HepG2 (cell line): ENCODE data around the gene PLEKHA3. TPM values are rescaled to one million over a fixed set of nuclear protein-coding genes. Genes with fewer than 3 reads are reported as not detected.

Experiments
- CENPT ChIP-seq: sonication (generic); formaldehyde crosslinking; IDR thresholded peaks from 2 replicates; pipeline ENCODE4 v1.8.0; 2022; ENCODE audit warnings: low read depth, mild to moderate bottlenecking, moderate library complexity, missing genetic modification reagents
- FOXK2 ChIP-seq: fragments of 450-650 bp; IDR thresholded peaks from 2 replicates; pipeline ENCODE4 v1.6.1; 2016
- NFYB ChIP-seq: sonication (generic); formaldehyde crosslinking; IDR thresholded peaks from 2 replicates; pipeline ENCODE4 v1.4.0; 2020; ENCODE audit warnings: missing genetic modification reagents
- SKIL ChIP-seq: sonication (generic); formaldehyde crosslinking; IDR thresholded peaks from 2 replicates; pipeline ENCODE4 v1.8.0; 2022; ENCODE audit warnings: missing genetic modification reagents, mild to moderate bottlenecking, moderate library complexity, borderline replicate concordance
- ZNF142 ChIP-seq: sonication (generic); formaldehyde crosslinking; IDR thresholded peaks from 2 replicates; pipeline ENCODE4 v1.4.0; 2020; ENCODE audit warnings: missing genetic modification reagents
- ZNF251 ChIP-seq: sonication (generic); formaldehyde crosslinking; IDR thresholded peaks from 2 replicates; pipeline ENCODE4 v1.9.0; 2021; ENCODE audit warnings: mild to moderate bottlenecking, missing genetic modification reagents
- ZNF3 ChIP-seq: IDR thresholded peaks from 2 replicates; pipeline ENCODE4 v1.7.0; 2017; ENCODE audit warnings: inconsistent platforms
- ZNF383 ChIP-seq: sonication (generic); formaldehyde crosslinking; IDR thresholded peaks from 2 replicates; pipeline ENCODE4 v1.4.0; 2020; ENCODE audit warnings: missing genetic modification reagents, mild to moderate bottlenecking, borderline replicate concordance
- ZNF431 ChIP-seq: sonication (generic); formaldehyde crosslinking; IDR thresholded peaks from 2 replicates; pipeline ENCODE4 v1.9.0; 2022; ENCODE audit warnings: missing genetic modification reagents, low read depth, mild to moderate bottlenecking, borderline replicate concordance
- ZNF749 ChIP-seq: sonication (generic); formaldehyde crosslinking; IDR thresholded peaks from 2 replicates; pipeline ENCODE4 v1.8.0; 2022; ENCODE audit warnings: mild to moderate bottlenecking, missing genetic modification reagents, moderate library complexity, borderline replicate concordance
- ZUFSP ChIP-seq: sonication (generic); formaldehyde crosslinking; IDR thresholded peaks from 2 replicates; pipeline ENCODE4 v1.9.0; 2021; ENCODE audit warnings: missing genetic modification reagents, mild to moderate bottlenecking, borderline replicate concordance
- polyA plus RNA-seq, 8 experiments: library from polyadenylated mRNA; depleted of rRNA in 3 of 8; stranded (reverse) in 7 of 8; unstranded in 1 of 8; fragments of >200 nt; fragmentation: Illumina TruSeq in 4 of 8; extraction: Trizol in 4 of 8; gene quantifications; 2 replicates each; pipeline versions ENCODE4 v1.2.1 to v1.2.3, GENCODE V29; 2011 to 2016; ENCODE audit warnings: low read depth in 4 of 8, missing spikeins in 1 of 8, mixed read lengths in 1 of 8; ENCODE audit not compliant: insufficient read depth in 1 of 8
- total RNA-seq, 5 experiments: library from RNA; depleted of rRNA; stranded (reverse); fragments of >200 nt; fragmentation: Illumina TruSeq; extraction: Trizol; gene quantifications; 2 replicates each; pipeline ENCODE4 v1.2.3, GENCODE V29; 2016; ENCODE audit warnings: low read depth in 1 of 5
- TF ChIP-seq, protein P1 (sequence below): sonication (generic); formaldehyde crosslinking; IDR thresholded peaks from 2 replicates; pipeline ENCODE4 v1.4.0; 2020; ENCODE audit warnings: missing genetic modification reagents, borderline replicate concordance

The PLEKHA3 gene
- total and polyA plus RNA-seq, 2 of the 13 experiments (the other 11 are each of a cell fraction or from before 2014, with no cell fraction given) = 11.7 to 23.1 TPM

GRCh38 chr2:178480227-178481181 lies at the start of gene PLEKHA3 (continued):
- TF ChIP-seq ZUFSP (CRISPR knock-in tag) (no peak), ZNF383 (no peak), SKIL (CRISPR knock-in tag) (0 out of 2 replicates have a peak, but pooled peaks have one; percentile 54), ZNF3 (CRISPR knock-in tag) (no peak), ZNF251 (CRISPR knock-in tag) (no peak), ZNF749 (CRISPR knock-in tag) (no peak; the same call in 1 of the 2 replicates), ZNF142 (peak; percentile 86), ZNF431 (CRISPR knock-in tag) (peak; percentile 14; the same call in 1 of the 2 replicates), CENPT (CRISPR knock-in tag) (no peak), FOXK2 (no peak), NFYB (peak; percentile 27; the same call in 1 of the 2 replicates)
- TF ChIP-seq, protein P1, sequence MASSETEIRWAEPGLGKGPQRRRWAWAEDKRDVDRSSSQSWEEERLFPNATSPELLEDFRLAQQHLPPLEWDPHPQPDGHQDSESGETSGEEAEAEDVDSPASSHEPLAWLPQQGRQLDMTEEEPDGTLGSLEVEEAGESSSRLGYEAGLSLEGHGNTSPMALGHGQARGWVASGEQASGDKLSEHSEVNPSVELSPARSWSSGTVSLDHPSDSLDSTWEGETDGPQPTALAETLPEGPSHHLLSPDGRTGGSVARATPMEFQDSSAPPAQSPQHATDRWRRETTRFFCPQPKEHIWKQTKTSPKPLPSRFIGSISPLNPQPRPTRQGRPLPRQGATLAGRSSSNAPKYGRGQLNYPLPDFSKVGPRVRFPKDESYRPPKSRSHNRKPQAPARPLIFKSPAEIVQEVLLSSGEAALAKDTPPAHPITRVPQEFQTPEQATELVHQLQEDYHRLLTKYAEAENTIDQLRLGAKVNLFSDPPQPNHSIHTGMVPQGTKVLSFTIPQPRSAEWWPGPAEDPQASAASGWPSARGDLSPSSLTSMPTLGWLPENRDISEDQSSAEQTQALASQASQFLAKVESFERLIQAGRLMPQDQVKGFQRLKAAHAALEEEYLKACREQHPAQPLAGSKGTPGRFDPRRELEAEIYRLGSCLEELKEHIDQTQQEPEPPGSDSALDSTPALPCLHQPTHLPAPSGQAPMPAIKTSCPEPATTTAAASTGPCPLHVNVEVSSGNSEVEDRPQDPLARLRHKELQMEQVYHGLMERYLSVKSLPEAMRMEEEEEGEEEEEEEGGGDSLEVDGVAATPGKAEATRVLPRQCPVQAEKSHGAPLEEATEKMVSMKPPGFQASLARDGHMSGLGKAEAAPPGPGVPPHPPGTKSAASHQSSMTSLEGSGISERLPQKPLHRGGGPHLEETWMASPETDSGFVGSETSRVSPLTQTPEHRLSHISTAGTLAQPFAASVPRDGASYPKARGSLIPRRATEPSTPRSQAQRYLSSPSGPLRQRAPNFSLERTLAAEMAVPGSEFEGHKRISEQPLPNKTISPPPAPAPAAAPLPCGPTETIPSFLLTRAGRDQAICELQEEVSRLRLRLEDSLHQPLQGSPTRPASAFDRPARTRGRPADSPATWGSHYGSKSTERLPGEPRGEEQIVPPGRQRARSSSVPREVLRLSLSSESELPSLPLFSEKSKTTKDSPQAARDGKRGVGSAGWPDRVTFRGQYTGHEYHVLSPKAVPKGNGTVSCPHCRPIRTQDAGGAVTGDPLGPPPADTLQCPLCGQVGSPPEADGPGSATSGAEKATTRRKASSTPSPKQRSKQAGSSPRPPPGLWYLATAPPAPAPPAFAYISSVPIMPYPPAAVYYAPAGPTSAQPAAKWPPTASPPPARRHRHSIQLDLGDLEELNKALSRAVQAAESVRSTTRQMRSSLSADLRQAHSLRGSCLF (CRISPR knock-in tag) = peak; percentile 47; the same call in 1 of the 2 replicates
